ENCODE measurements around the gene PYGO2.
A peak's percentile ranks its signal among the peaks of the same experiment; 100 is the strongest.
"Not testable (repeated sequence)": the region's sequence is repeated elsewhere in the genome, so short reads cannot be mapped to it uniquely, and the experiment has no call there.

PYGO2 gene

GRCh38 chr1:154999571-155000410, 38.2 kb upstream of the PYGO2 start:
- DNase-seq, result no peak

GRCh38 chr1:154998818-154999570, 37.4 kb upstream of the PYGO2 start:
- no peak for DNase-seq

GRCh38 chr1:154998201-154998780, 36.7 kb upstream of the PYGO2 start:
- no peak for DNase-seq

GRCh38 chr1:154996966-154997701, 35.6 kb upstream of the PYGO2 start:
- no peak for DNase-seq

GRCh38 chr1:154995301-154995983, 33.9 kb upstream of the PYGO2 start:
- DNase-seq, result not testable (repeated sequence)

- no peak for DNase-seq
These were observed 33.0 kb upstream of the PYGO2 start for GRCh38 chr1:154994591-154994990.

- DNase-seq, result no peak
These were observed 32.6 kb upstream of the PYGO2 start for GRCh38 chr1:154994269-154994587.

- no peak for DNase-seq
These were observed 32.1 kb upstream of the PYGO2 start, which contains the start of gene LENEP for GRCh38 chr1:154993572-154994268. Gene LENEP, plus strand, starts transcription at chr1:154993586. Its CDS starts 22 bp downstream, at chr1:154993608.

GRCh38 chr1:154992721-154993571, 31.4 kb upstream of the PYGO2 start:
- DNase-seq, result no peak

GRCh38 chr1:154990276-154990675, 28.7 kb upstream of the PYGO2 start:
- DNase-seq, result no peak

- DNase-seq, result no peak
These were observed 27.7 kb upstream of the PYGO2 start for GRCh38 chr1:154989195-154989860.

GRCh38 chr1:154988058-154988954, 26.7 kb upstream of the PYGO2 start:
- no peak for DNase-seq

- no peak for DNase-seq
These were observed 25.7 kb upstream of the PYGO2 start for GRCh38 chr1:154987326-154987725.

GRCh38 chr1:154986736-154987135, 25.2 kb upstream of the PYGO2 start:
- DNase-seq, result not testable (repeated sequence)

- DNase-seq, result no peak
These were observed 22.3 kb upstream of the PYGO2 start for GRCh38 chr1:154983776-154984466.

GRCh38 chr1:154982897-154983648, 21.5 kb upstream of the PYGO2 start, which contains the start of gene FLAD1:
Gene FLAD1, plus strand, starts transcription at chr1:154983344. Its CDS starts 351 bp downstream, at chr1:154983695.
- DNase-seq, result peak; percentile 84

- no peak for DNase-seq
These were observed 20.8 kb upstream of the PYGO2 start for GRCh38 chr1:154982341-154982740.

- no peak for DNase-seq
These were observed 16.8 kb upstream of the PYGO2 start for GRCh38 chr1:154978360-154978759.
